ACC112 (cell line): Measurements from ENCODE around the gene TMC6.

Experiments used
- H2AFZ ChIP-seq: fragments of 200-600 bp; sonication (generic); one replicate; pipeline ENCODE4 v1.6.0; 2017; ENCODE audit warnings: antibody characterized with exemption, low read length; ENCODE audit not compliant: unreplicated experiment
- H3K27ac ChIP-seq: fragments of 200-600 bp; sonication (generic); 2 replicates; pipeline ENCODE4 v1.5.1; 2014; ENCODE audit warnings: low read depth, mild to moderate bottlenecking, antibody characterized with exemption, low read length, moderate library complexity
- H3K27me3 ChIP-seq: fragments of 200-600 bp; sonication (generic); 2 replicates; pipeline ENCODE4 v1.6.1; 2014; ENCODE audit warnings: mild to moderate bottlenecking, antibody characterized with exemption, low read length, moderate library complexity, mixed read lengths; ENCODE audit not compliant: insufficient read depth
- H3K36me3 ChIP-seq: fragments of 200-600 bp; sonication (generic); 2 replicates; pipeline ENCODE4 v1.6.1; 2016; ENCODE audit warnings: mild to moderate bottlenecking, antibody characterized with exemption, low read length, moderate library complexity, mixed read lengths; ENCODE audit not compliant: insufficient read depth
- H3K4me1 ChIP-seq: fragments of 200-600 bp; sonication (generic); one replicate; pipeline ENCODE4 v1.6.1; 2016; ENCODE audit warnings: low read length, mixed read lengths; ENCODE audit not compliant: insufficient read depth, unreplicated experiment, control insufficient read depth
- H3K4me3 ChIP-seq: fragments of 200-600 bp; sonication (generic); 2 replicates; pipeline ENCODE4 v1.5.1; 2014; ENCODE audit warnings: mild to moderate bottlenecking, low read depth, low read length
- H3K79me2 ChIP-seq: fragments of 200-600 bp; sonication (generic); one replicate; pipeline ENCODE4 v1.6.0; 2016; ENCODE audit warnings: low read length; ENCODE audit not compliant: control insufficient read depth, unreplicated experiment, insufficient read depth

TMC6 gene

DNA sequence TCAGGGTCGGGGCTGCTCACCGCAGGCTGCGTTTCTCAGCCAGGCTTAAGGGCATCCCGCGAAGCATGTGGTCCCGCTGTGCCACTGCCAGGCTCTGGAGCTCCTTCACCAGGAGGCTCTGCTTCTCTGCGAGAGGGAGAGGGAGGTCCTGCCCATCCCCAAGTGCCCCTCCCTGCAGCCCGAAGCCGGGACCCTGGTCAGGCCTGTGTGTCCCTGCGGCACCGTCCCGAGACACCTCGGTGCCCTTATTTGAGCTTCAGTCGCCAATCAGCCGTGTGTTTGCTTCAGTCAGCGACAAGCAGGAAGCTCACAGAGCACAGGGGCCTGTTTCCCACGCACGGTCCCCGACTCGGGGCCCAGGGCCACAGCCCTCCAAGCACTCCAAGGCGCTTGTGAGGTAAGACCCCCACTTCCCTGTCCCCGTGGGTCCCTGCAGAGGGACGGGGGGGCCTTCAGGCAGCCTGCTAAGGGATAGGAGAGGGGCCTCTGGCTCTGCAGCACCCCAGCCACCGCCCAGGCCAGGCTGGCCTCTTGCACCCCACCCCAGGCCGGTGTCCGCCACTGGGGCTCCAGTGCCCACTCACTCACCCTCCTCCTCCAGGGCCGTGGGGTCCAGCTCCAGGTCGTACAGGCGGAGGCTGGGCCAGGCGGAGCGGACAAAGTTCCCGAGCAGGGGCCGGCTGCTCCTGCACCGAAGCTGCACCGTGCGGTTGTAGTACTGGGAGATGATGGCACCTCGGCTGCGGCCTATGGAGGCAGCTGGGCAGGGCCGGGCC, 3.2 kb downstream of the TMC6 start:
- H3K27me3 ChIP-seq = peaks cover 7% of the 10 kb centered on the region; the same call in 1 of the 2 replicates
- no peaks in the 10 kb centered on the region for H3K79me2 ChIP-seq
- no peak overlapping the region for H2AFZ ChIP-seq
- no peaks in the 10 kb centered on the region for H3K4me1 ChIP-seq
- no peak overlapping the region for H3K4me3 ChIP-seq
- H3K36me3 ChIP-seq = no peaks in the 10 kb centered on the region
- H3K27ac ChIP-seq = no peak overlapping the region

DNA sequence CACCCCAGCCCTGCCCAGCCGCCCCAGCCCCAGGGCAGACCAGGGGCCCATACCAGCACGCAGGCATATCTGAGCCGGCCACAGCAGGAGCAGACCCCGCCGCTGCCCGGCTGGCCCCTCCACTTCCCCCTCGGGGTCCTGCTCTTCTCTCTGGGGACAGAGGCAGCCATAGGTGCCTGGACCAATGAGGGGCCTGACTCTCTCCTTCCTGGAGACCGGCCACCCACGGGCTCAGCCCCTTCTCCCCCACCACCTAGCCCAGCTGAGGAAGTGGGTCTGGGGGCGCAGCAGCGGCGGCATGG, 3.8 kb downstream of the TMC6 start:
- Histone ChIP-seq H3K27me3 (peaks cover 7% of the 10 kb centered on the region; the same call in 1 of the 2 replicates), H3K27ac (no peak overlapping the region), H3K4me1 (no peaks in the 10 kb centered on the region), H3K36me3 (no peaks in the 10 kb centered on the region), H3K4me3 (no peak overlapping the region), H2AFZ (no peak overlapping the region), H3K79me2 (no peaks in the 10 kb centered on the region)

DNA sequence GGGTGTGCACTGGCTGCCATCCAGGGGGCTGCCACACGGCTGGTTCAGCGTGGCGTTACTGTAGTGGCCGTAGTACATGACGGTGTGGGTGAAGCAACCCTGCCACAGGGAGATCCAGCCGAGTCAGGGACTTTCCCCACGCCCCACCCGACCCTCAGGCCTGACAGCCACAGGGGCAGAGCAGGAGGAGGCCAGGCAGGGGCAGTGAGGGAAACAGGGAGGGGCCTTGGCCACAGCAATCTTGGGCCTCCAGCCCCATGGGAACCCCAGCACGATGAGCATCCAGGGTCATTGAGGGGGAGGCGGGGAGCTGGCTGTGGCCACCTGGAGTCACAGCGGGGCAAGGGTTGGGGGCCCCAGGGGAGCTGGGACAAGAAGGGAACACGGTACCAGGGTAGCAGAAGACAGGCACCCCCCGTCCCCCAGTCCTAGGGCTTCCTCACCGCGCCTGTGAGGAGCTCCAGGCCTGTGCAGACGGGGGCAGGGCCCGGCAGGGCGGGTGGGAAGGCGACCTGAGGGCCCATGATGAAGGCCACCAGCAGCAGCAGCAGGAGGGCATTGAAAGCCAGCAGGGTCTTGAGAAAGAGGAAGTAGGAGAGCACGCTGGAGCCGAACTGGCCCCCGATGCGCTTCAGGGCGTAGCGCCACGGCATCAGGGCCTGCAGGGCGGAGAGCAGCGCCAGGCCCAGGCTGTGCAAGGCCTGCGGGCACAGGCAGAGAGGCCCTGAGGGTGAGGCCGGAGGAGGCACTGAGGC, 4.3 kb downstream of the TMC6 start:
- no peaks in the 10 kb centered on the region for H3K4me1 ChIP-seq
- H2AFZ ChIP-seq = no peak overlapping the region
- no peak overlapping the region for H3K4me3 ChIP-seq
- no peaks in the 10 kb centered on the region for H3K36me3 ChIP-seq
- H3K27ac ChIP-seq = no peak overlapping the region
- no peaks in the 10 kb centered on the region for H3K79me2 ChIP-seq
- H3K27me3 ChIP-seq = peaks cover 7% of the 10 kb centered on the region; the same call in 1 of the 2 replicates

DNA sequence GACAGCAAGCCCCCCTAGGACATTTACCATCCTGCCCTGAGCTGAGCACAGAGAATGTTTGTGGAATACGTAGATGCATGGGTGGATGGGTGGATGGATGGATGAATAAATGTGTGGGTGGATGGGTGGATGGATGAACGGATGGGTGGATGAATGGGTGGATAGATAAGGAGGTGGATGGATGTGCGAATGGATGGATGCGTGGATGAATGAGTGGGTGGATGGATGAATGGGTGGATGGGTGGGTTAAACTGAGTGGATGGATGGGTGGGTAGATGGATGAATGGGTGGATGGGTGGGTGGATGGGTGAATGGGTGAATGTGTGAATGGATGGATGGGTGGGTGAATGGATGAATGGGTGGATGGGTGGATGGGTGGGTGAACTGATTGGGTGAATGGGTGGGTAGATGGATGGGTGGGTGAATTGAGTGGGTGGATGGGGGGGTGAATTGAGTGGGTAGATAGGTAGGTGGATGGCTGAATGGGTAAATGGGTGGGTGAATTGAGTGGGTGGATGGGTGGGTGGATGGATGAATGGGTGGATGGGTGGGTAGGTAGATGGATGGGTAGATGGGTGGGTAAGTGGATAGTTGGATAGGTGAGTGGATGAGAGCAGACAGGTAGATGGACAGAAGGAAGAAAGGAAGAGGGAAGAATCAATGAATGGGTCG, 5.2 kb downstream of the TMC6 start:
- Histone ChIP-seq H3K79me2 (no peaks in the 10 kb centered on the region), H3K4me1 (no peaks in the 10 kb centered on the region), H3K36me3 (no peaks in the 10 kb centered on the region), H2AFZ (no peak overlapping the region), H3K27me3 (peaks cover 7% of the 10 kb centered on the region; the same call in 1 of the 2 replicates), H3K4me3 (no peak overlapping the region), H3K27ac (no peak overlapping the region)

DNA sequence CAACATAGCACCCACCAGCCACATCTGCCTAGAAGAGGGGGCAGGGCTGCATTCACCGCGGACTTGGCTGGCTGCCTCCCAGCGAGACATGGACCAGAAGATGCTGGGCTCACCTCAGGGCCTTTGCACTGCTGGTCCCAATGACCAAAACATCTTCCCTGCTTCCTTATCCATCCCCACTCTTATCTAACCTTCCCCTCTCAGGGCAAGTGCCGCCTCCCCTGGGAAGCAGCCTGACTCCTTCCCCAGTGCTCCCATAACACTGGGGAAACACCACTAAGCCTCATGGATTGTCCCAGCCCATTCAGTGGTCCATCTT, 5.7 kb downstream of the TMC6 start:
- Histone ChIP-seq H3K27me3 (peaks cover 4% of the 10 kb centered on the region; the same call in 1 of the 2 replicates), H2AFZ (no peak overlapping the region), H3K4me1 (no peaks in the 10 kb centered on the region), H3K4me3 (no peak overlapping the region), H3K36me3 (no peaks in the 10 kb centered on the region), H3K79me2 (no peaks in the 10 kb centered on the region), H3K27ac (no peak overlapping the region)

DNA sequence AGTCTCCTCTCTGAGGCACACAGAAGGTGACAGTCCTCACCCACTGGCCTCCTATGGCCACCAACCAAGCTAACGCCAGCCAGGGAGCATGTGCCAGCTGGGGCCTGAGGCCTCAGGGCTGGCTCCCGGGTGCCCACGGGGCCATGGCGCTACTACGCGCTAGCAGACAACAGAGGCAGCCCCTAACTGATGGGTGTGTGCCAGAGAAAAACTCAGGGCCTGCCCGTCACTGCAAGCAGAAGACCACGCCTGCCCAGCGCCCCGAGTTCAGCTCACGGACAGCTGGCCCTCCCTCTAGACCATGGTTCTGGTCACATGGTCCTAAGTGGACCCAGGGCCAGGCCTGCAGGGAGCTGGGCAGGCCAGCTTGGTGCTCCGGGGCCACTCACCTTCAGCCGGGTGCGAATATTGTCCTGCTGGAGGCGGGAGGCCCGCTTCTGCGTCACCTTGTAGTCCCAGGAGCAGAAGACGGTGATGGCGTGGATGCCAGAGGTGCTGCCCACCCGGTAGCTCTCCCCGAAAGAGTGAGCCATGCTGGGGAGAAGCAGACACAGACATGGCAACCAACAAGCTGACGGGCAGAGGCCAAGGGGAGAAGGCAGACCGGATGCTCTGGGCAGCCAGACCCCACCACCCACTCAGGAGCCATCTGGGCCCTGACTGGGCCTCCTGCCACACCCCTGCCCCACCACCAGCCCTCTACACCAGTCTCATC, 6.2 kb downstream of the TMC6 start:
- H3K4me3 ChIP-seq = no peak overlapping the region

DNA sequence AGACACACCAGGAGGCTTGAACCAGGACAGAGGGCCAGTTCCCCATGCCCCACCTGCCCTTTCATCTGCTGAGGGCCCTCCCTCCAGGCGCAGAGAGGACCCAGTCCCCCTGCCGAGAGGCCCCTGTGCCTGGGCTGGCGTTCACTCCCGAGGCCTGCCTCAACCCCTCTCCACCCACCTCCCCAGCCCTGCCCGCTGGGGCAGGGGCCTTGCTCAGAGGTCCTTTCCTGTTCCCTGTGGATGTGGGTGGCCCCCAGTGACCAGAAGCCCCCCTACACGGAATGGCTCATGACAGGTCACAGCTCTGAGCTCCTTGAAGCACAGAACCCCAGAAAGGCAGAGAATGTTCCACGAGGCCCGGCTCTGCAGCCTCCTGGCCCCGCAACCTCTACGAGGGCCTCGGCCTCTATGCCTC, 6.7 kb downstream of the TMC6 start:
- H3K27me3 ChIP-seq = no peaks in the 10 kb centered on the region
- no peak overlapping the region for H3K4me3 ChIP-seq
- H3K36me3 ChIP-seq = no peaks in the 10 kb centered on the region
- H3K79me2 ChIP-seq = no peaks in the 10 kb centered on the region
- H2AFZ ChIP-seq = no peak overlapping the region
- no peaks in the 10 kb centered on the region for H3K4me1 ChIP-seq
- H3K27ac ChIP-seq = no peak overlapping the region

More for the DNA sequence above, 6.2 kb downstream of the TMC6 start:
- H3K79me2 ChIP-seq = no peaks in the 10 kb centered on the region
- H3K27me3 ChIP-seq = no peaks in the 10 kb centered on the region
- H3K36me3 ChIP-seq = no peaks in the 10 kb centered on the region
- no peaks in the 10 kb centered on the region for H3K4me1 ChIP-seq
- no peak overlapping the region for H2AFZ ChIP-seq
- no peak overlapping the region for H3K27ac ChIP-seq

DNA sequence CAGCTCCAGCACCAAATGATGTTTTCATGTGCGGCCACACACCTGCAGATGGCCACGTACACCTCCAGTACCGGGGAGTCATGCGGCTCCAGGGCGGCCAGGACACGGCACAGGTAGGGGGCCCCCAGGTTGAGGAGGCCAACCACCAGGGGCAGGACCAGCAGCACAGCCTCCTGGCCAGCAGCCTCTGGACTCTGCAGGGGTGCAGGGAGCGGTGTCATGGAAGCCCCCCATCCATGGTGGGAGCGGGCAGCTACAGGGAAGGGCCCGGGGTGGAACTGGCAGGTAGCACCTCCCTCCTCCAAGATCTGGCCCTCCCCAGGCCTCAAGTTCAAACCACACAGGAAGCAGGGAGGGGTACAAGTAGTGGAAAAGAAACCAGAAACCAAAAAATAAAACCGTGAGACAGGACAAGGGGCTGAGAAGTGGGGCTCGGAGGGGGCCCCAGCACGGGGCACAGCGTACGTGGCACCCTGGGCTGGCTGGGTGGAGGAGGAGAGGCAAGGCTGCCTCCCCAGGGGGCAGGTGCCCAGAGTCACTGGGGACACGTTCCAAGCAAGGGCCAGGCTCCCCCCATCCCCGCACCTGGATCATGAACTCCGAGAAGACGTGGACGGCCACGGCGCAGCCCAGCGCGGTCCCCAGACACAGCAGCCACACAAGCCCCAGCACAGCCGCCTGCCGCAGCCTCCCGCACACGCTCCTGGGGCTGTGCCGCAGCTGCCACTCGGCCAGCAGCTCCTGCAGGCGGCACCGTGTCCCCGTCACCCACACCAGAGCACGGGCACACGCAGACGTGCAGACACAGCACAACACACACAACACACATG, 7.4 kb downstream of the TMC6 start:
- H3K36me3 ChIP-seq = no peaks in the 10 kb centered on the region
- no peak overlapping the region for H3K27ac ChIP-seq
- H3K4me1 ChIP-seq = no peaks in the 10 kb centered on the region
- H3K4me3 ChIP-seq = no peak overlapping the region
- no peaks in the 10 kb centered on the region for H3K79me2 ChIP-seq
- H3K27me3 ChIP-seq = no peaks in the 10 kb centered on the region
- H2AFZ ChIP-seq = no peak overlapping the region

DNA sequence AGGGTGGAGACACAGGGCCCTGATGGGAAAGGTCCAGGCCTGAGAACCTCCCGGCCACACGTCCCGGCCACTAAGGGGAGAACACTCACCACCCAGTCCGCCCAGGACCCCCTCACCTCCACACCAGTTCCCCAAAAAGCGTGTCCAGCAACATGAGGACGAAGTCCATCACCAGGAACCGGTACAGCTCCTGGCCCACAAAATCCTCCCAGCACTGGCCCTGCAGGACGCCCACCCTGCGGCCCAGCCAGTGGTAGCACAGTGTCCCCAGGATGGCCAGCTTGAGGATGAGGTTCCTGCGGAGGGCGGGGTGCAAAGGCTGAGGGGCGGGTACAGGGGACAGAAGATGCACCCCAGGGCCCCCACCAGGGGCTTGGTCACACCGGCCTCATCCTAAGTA, 8.0 kb downstream of the TMC6 start:
- H3K27me3 ChIP-seq = no peaks in the 10 kb centered on the region
- no peaks in the 10 kb centered on the region for H3K36me3 ChIP-seq
- no peak overlapping the region for H3K27ac ChIP-seq
- no peak overlapping the region for H2AFZ ChIP-seq
- no peak overlapping the region for H3K4me3 ChIP-seq
- no peaks in the 10 kb centered on the region for H3K79me2 ChIP-seq
- no peaks in the 10 kb centered on the region for H3K4me1 ChIP-seq

DNA sequence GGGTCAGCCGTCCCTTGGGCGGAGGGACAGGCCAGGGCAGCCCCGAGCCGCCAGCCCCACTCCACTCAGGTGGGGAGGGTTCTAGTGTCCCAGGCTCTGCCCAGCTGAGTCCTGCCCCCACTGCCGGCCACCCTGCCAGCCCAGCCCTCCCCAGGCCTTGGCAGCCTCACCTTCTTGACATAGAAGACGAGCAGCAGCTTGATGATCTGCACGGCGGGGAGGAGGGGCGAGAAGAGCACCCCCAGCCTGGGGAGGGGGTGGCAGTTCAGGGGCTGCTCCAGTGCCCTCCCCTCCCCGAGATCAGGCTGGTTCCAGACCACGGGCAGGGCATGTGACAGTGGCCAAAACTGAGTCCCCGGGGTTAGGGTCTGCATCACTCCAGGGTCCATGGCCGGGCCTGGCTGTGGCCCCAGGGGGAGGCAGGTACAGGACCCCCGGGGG, 9.7 kb downstream of the TMC6 start:
- Histone ChIP-seq H3K79me2 (no peaks in the 10 kb centered on the region), H3K4me3 (no peak overlapping the region), H3K27me3 (no peaks in the 10 kb centered on the region), H2AFZ (no peak overlapping the region), H3K27ac (no peak overlapping the region), H3K4me1 (no peaks in the 10 kb centered on the region), H3K36me3 (no peaks in the 10 kb centered on the region)
